GDM1 (cell line): Measurements from ENCODE around the gene GTF3A.

Source experiments
- DNase-seq: peaks from one replicate; lab custom pipeline; 2025; lab: John Stamatoyannopoulos, UW

The GTF3A gene

DNA sequence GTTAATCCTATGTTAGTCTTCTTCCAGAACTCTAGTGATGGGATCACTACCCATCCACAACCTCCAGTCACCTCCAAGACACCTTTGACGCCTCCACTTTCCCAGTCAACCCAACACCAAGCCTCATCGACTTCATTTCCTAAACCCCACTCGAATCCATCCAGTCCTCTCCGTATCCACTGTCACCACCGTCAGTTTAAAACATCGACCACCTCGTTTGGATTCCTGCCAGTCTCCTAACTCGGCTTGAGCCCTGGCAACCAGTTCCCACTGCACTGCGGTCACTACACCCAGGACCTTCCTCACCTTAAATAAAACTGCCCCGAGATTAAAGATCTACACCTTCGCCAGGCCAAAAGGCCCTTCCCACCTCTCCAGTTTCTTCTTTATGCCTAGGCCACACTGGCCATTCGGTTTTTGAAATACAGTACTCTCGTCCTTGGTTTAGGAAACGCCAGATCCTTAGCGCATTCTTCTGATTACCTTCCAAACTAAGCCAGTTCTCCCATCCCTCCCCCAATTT lies 24.7 kb downstream of the GTF3A start:
- DNase-seq = no peak

- DNase-seq = peak; percentile 98
These were observed 25.8 kb downstream of the GTF3A start, which contains the start of gene MTIF3 for GRCh38 chr13:27449936-27450828. Gene MTIF3 (minus strand): TSS chr13:27450564. CDS start chr13:27440448, 10,116 bp downstream.

GRCh38 chr13:27450921-27451471 lies 26.6 kb downstream of the GTF3A start:
- no peak for DNase-seq

- no peak for DNase-seq
These were observed 31.0 kb downstream of the GTF3A start for GRCh38 chr13:27455331-27455855.

DNA sequence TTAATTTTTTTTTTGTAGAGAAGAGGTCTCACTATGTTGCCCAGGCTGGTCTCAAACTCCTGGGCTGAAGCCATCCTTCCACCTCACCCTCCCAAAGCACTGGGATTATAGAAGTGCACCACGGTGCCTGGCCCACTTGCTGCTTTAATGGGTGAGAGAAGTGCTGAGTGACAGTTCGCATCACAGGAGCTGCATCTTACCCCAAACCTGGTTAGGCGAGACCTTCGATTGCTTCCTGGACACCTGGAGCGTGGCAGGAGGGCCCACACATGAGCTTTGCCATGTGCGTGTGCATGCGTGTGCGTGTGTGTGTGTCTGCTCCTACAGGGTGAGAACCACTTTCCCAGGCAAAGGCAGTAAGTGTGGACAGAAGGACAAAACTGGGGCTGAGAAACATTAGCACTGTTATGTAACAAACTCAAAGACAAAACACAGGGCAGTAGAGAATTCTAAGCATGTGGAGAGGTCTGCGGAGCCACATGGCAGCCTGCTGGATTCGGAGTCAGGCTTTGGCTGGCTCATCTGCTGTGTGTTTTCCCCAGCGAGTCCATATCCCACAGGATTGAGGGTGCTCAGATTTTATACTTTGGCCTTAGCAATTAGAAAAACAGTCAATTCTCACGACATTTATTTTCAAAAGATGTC lies 37.6 kb downstream of the GTF3A start:
- no peak for DNase-seq

DNA sequence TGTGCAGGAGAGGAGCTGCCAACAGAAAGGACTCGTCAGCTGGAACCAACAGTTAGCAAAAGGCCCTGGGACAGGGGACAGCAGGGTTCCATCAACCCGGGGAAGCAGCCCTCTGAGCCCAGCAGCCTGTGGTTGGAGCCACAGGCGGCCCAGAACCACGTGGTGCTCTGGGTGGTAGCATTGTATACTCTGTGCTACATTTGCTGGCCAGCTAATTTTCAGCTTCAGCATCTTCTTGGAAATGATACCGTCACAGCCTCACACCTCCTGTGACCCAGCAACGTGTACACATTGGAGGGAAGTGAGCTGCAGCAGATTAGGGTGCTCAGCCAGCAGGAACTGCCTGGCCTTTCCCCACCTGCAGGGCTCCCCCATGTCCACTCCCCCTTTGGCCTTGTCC lies 39.1 kb downstream of the GTF3A start:
- DNase-seq = no peak

DNA sequence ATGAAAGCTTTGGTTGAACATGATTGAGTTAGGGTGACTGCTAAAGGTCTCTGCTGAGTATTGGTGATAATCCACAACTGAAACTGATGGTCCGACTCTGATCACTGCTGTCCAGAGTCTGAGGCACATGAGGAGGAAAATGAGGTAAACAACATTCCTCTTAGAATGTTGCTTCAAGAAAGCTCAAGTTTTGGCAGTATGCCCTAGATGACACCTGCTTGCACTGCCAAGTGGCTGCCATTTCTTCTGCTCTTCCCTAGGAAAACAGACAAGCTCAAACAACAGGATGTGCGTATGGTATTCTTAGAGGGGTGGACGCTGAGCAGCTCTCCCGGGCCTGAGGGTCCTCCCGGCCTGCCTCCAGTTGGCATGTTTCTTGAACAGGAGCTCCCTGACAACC lies 41.2 kb downstream of the GTF3A start:
- no peak for DNase-seq

- DNase-seq = no peak
These were observed 42.1 kb downstream of the GTF3A start for GRCh38 chr13:27466513-27466912.

GRCh38 chr13:27470075-27470820 lies 45.8 kb downstream of the GTF3A start:
- DNase-seq = no peak

DNA sequence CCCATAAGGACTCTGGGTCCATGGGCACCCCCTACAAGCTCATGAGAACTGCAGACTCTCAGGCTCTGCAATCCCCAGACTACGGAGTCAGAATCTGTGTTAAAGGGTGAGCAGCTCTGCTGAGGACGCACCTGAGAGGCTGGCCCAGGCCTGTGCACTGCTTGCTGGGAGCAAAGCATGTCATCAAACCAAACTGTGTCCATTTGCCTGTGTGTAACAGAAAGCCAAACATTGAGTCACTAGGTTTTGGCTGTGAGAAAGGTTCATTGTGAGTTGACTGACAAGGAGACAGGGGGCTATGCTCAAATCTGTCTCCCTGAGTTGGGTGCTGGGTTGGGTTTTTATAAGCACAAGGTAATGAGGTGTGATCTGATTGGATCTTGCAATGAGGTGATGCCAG lies 48.0 kb downstream of the GTF3A start:
- DNase-seq = no peak

DNA sequence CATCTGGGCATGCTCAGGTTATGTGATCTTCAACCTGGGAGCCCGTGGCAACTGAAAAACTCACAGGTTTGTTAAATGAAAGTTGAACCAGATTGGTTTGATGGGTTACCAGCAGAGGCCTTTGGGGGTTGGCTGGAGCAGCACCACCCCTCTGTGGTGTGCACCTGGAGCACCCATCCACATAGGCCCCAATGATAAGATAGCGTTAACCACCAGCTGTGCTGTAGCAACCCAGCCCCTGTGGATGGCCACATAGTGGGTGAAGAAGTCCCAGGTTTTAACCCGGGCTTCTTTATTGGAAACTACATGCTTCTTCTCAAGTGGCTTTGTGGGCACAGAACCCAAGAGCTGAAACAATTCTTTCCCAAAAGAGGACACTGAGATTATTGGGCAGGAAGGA lies 48.5 kb downstream of the GTF3A start:
- no peak for DNase-seq

- DNase-seq = no peak
These were observed 50.4 kb downstream of the GTF3A start for GRCh38 chr13:27474751-27475268.

DNA sequence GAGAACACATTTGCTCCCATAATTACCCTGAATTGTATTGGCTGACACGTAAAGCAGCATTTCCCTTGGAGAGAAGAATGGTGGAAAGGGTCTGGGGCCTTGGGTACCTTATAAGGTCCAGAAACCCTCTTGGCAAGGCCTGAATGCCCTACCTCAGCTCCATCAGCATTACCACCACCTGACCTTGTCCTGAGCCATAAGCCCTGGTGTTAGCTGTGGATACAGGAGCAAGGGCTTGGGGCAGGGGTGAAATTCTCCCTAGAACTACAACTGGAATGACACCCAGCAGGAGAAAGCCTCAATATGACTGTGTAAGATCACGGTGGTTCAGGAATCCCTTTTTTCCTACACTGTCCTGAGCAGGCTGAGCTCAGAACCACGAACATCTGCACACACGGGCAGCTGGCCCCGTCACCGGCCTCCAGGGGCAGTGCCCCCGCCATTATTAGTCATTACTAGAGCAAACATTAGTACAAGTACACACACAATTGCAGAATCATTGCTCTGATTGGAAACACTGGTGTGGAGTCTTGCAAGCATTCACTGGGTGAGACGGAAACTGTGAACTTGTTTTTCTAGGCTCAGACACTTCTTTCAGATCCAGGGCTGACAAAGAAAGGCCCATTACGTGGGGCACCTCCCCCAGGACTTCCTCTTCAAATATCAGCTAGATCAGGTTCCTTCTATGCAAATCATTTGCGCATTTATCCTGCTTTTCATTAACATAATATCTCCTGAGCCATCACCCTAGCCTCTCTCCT lies 52.7 kb downstream of the GTF3A start:
- DNase-seq = no peak

DNA sequence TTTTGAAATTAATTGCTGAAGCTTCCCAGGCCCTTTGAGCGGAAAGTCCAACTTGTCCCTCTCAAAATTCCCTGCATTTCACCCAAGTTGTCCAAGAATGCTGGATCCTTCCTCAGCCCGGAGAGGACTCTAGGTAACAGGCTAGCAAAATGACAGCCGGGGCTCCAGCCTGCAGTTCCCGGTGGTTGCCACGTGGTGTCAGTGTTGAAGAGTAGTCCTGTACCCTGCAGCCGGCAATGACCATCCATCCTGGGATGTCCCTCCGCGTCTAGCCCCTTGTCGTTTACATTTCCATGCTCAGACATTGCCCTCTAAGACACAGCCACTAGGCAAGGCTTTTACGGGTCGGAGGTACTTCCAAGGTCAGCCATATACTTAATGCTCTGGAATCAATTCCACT lies 57.3 kb downstream of the GTF3A start:
- DNase-seq = peak; percentile 17

- no peak for DNase-seq
These were observed 58.6 kb downstream of the GTF3A start for GRCh38 chr13:27482983-27483382.

- no peak for DNase-seq
These were observed 59.0 kb downstream of the GTF3A start for GRCh38 chr13:27483421-27483820.
